ENCODE results near the gene GALNS.
"Not testable (repeated sequence)": the region's sequence is repeated elsewhere in the genome, so short reads cannot be mapped to it uniquely, and the experiment has no call there.

Gene GALNS

GRCh38 chr16:88889702-88890352 lies 33.1 kb upstream of the GALNS start:
- not testable (repeated sequence) for DNase-seq (ENCODE audit: low read depth, low spot score)

GRCh38 chr16:88888461-88889387 lies 32.0 kb upstream of the GALNS start:
- no peak for DNase-seq (ENCODE audit: low read depth, low spot score)

- no peak for DNase-seq (ENCODE audit: low read depth, low spot score)
These were observed 31.3 kb upstream of the GALNS start for GRCh38 chr16:88888057-88888456.

- DNase-seq (ENCODE audit: low read depth, low spot score) = no peak
These were observed 30.2 kb upstream of the GALNS start for GRCh38 chr16:88886845-88887521.

GRCh38 chr16:88886420-88886844 lies 29.7 kb upstream of the GALNS start:
- no peak for DNase-seq (ENCODE audit: low read depth, low spot score)

- no peak for DNase-seq (ENCODE audit: low read depth, low spot score)
These were observed 29.0 kb upstream of the GALNS start for GRCh38 chr16:88885693-88886280.

GRCh38 chr16:88884569-88885271 lies 28.0 kb upstream of the GALNS start:
- DNase-seq (ENCODE audit: low read depth, low spot score) = no peak

- DNase-seq (ENCODE audit: low read depth, low spot score) = no peak
These were observed 27.2 kb upstream of the GALNS start for GRCh38 chr16:88883946-88884345.

- DNase-seq (ENCODE audit: low read depth, low spot score) = no peak
These were observed 26.6 kb upstream of the GALNS start for GRCh38 chr16:88883117-88883895.

GRCh38 chr16:88882358-88883030 lies 25.7 kb upstream of the GALNS start:
- no peak for DNase-seq (ENCODE audit: low read depth, low spot score)

- no peak for DNase-seq (ENCODE audit: low read depth, low spot score)
These were observed 25.1 kb upstream of the GALNS start for GRCh38 chr16:88881675-88882357.

- no peak for DNase-seq (ENCODE audit: low read depth, low spot score)
These were observed 24.4 kb upstream of the GALNS start for GRCh38 chr16:88881007-88881615.

- no peak for DNase-seq (ENCODE audit: low read depth, low spot score)
These were observed 23.7 kb upstream of the GALNS start for GRCh38 chr16:88880226-88881006.

GRCh38 chr16:88879788-88880055 lies 23.0 kb upstream of the GALNS start:
- DNase-seq (ENCODE audit: low read depth, low spot score) = no peak

- no peak for DNase-seq (ENCODE audit: low read depth, low spot score)
These were observed 22.4 kb upstream of the GALNS start for GRCh38 chr16:88878967-88879787.

GRCh38 chr16:88878356-88878755 lies 21.6 kb upstream of the GALNS start:
- no peak for DNase-seq (ENCODE audit: low read depth, low spot score)

GRCh38 chr16:88877564-88878289 lies 21.0 kb upstream of the GALNS start:
- no peak for DNase-seq (ENCODE audit: low read depth, low spot score)

Data from activated CD4-positive, CD25-positive, alpha-beta regulatory T cell treated with anti-CD3 and anti-CD28 coated beads, Interleukin-2, amount 50 U/mL, for 16 hours (primary cell).